ENCODE data around the gene COL4A5.

GRCh38 chrX:108541286-108541685 is 101.6 kb downstream of the COL4A5 start:
- TF ChIP-seq TAF1 (IDR thresholded peaks at IDR 0.05; ENCODE audit: borderline replicate concordance, insufficient read depth, low read length), result no peak
- TF ChIP-seq POLR2AphosphoS5 (IDR thresholded peaks at IDR 0.05; ENCODE audit: low read depth, low read length), result no peak
- no peak for TF ChIP-seq REST (IDR thresholded peaks at IDR 0.05; ENCODE audit: insufficient read depth in 1 of 2, low read depth in 2 of 2, low read length in 2 of 2)
